ENCODE data around the gene RAB26.
"Not testable (repeated sequence)": the region's sequence is repeated elsewhere in the genome, so short reads cannot be mapped to it uniquely, and the experiment has no call there.

- TF ChIP-seq CTCF (IDR thresholded peaks at IDR 0.05; ENCODE audit: poor library complexity, severe bottlenecking); POLR2AphosphoS5 (IDR thresholded peaks at IDR 0.05): not testable (repeated sequence)
Measured at GRCh38 chr16:2106211-2106610, 42.2 kb upstream of the RAB26 start.
